GM10847 (cell line): Measurements from ENCODE around the gene IFI35.

ENCODE experiments used
- POLR2A ChIP-seq: IDR thresholded peaks from 2 replicates; pipeline ENCODE4 v1.6.1; 2011; ENCODE audit not compliant: insufficient read length; ENCODE audit errors: extremely low read depth

The IFI35 gene

DNA sequence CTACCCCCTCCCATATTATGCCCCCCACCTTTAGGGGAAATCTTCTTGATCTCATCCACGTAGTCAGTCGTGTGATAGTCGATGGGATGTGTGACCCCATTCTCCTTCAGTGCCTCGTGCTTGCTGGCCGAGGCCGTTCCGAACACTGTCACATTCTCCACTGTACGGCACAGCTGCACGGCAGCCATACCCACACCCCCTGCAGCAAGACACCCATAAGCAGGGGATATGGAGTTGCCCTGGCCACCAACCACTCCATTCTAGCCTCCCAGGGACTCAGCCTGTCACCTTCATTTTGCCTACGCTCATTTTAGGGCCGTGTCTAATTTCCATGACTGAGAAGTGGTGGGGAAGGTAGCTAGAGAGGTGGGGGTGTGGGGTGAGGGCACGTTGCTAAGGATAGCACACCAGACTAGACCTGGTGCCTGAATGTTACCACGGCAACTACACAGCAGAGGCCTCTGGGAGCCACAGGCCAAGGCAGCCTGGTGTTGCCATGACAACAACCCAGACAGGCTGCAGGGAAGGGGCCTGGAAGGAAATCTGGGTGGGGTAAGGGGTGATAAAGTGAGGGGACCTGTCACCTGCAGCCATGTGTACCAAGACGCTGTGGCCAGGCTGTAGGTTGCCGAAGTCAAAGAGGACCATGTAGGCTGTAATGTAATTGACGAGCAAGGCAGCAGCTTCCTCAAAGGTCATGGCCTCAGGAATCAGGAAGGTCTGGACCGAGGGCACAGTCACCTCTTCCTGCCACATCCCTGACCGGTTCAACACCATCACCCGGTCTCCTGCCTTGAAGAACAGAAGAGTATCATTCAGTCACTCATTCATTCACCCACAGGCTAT is 11.6 kb downstream of the IFI35 start:
- TF ChIP-seq POLR2A, result no peak

DNA sequence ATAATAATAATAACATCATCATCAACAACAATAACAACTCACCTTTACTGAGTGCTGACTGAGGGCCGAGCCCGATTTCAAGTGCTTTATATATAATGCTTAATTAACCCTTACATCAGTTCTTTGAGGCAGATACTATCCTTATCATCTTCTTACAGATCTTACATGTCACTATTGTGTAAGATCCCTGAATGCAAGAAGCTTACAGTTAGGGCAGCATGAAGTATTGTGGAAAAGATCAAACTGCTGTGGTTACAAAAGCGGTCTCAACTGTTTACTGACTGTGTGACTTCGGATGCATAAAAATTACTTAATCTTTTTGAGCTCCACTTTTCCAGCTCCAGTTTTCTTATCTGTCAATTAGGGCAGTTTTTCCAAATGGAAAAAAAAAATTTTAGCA is 12.3 kb downstream of the IFI35 start:
- TF ChIP-seq POLR2A, result no peak

DNA sequence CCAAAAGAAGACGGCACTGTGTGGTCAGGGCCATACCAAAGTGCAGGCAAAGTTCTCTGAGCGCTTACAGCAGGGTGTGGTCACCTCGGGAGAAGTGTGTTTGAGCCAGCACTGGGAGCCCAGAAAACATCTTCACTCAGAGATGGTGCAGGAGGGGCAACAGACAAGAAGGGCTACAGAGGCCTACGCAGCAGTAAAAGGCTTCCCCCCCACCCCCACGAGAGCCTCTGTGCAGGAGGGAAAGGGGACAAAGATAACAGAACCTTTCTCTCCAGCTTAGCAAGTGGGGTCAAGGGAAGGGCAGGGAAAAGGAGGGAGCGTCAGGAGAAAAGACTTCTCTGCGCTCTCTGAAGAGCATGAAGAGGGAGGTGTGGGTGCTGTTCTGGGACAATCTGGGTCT is 12.8 kb downstream of the IFI35 start:
- TF ChIP-seq POLR2A, result no peak

DNA sequence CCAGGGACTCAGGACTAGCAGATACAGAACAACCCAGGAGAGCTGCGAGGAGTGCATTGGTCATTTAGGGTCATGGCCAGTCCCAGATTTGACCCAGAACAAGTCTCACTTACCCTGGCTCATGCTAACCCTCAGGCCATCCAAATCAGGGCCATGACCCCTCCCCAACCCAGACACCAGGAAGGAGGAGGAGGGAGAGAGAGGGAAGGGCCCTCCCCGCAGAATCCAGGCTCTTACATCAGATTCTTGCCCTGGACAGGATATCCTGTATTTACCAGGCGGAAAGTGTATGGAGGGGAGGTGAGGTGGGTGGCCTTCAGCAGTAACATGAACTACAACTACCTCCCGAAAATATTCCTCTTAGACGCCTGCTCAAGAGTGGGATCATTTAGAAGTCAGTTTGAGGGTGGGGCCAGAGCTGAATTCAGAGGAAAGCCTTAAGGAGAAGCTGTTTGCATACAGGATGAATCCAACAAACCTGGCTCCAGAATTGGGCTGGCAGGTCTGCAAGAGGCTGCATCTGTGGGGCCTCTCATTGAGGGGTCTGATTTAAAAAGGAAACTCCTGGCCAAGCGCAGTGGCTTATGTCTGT is 13.5 kb downstream of the IFI35 start:
- no peak for TF ChIP-seq POLR2A

DNA sequence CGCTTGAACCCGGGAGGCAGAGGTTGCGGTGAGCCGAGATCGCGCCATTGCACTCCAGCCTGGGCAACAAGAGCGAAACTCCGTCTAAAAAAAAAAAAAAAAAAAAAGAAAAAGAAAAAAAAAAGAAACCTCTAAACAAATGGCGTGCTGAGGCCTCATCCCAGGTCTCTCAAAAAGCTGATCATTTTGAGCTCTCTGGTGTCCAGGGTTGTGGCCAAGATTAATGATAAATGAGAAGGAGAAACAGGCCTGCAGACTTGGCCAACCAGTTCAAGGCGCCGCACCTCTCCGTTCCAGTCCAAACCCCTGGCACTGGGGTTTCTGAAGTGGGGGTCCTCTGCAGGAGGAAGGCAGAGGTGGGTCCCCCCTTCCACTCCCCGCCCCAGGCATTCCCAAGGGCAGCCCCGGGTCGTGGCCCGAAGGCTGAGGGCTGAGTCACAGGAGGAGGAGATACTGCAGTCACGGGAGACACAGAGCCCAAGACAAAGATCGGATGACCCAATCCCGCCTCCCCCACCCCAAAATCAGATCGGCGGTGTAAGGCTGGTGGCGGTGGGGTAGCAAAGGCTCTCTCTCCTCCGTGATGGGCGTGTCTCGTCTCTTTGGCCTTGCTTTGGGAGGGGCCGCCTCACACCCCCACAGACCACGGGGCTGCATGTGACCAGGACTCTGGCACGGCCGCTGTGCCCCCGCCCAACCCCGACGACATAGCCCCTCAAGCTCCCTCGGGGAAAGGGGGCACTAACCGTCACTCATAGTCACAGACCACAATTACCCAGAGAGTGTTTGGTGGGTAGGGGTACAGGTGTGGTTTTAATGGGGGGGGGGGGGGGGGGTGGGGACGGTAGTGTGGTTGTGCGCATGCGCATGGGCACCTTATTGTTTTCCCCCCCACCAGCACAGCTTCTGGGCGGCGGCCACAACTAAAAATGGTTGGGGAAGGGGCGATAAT is 14.5 kb downstream of the IFI35 start:
- no peak for TF ChIP-seq POLR2A

DNA sequence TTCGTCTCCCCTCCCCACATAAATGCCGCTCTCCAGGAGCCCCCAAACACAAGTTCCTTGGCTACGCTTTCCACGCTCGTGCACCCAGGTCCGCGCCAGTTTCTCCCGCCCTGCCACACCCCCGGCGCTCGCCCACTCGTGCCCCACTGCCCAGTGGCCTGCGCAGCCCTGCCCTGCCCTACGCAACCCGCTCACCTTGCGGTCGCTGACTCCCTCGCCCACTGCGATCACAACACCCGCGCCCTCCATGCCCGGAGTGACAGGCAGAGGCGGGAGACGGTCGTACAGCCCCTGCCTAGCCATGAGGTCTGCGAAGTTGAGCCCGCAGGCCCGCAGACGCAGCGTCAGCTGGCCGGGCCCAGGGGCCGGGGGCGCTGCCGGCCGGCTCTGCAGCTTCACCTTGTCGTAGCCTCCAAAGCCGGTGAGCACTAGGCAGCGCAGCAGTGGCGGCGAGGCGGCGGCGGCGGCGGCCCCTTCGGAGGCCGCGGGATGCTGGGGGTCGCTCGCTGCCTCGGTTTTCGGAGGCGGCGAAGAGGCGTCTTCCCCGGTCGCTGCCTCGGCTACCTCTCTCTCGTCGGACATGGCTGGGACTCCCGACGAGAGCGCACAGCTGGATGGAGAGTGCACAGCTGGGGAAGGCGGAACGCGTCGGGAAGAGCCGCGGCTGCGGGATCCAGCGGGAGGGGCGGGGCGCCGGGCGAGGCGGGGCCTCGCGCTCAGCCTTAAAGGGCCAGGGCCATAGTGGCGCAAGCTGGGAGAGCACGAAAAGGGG is 15.3 kb downstream of the IFI35 start, which contains the start of gene VAT1:
VAT1 (minus strand) TSS at position 645 of the 772 bp plus-strand sequence; CDS start at position 582, 63 bp downstream.
- TF ChIP-seq POLR2A, result no peak

DNA sequence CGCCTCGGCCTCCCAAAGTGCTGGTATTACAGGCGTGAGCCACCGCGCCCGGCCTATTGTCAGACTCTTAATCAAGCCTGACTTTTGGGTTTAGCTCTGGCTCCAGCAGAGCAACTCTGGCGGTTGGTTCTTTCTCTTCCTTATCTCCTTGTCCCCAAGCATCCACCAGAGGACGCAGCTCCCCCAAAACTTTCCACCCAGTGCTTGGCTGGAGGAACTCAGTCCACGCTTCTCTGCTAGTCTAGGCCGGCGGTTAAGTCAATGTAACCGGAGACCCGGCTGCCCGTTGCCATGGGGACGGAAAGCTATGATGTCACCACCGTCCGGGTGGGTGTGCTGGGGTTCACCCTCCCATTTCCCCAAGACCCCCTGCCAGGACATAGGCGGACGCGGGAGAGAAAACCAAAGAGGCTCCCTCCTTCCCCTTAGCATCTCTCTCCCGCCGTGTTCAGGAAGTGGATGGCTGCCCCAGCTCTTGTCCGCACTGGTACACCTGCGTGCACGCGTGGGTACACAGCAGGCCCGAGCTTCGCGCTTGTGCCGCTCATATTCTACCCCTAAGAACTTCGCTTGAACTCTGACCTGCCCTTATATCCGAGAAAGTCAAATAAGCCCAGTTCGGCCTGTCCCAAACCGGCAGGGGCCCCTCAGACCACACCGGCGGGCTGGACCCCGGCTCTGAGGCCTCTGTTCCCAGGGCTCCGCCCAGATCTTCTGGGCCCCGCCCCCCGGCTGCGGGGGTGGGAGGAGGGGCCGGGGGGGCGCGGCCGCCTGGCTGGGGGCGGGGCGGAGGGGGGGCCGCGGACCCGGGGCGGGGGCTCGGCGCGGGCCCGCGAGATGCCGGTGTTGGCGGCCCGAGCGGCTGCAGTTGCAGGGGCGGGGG is 18.1 kb downstream of the IFI35 start, which contains the start of gene RND2:
RND2 (plus strand) TSS at position 825 of the 883 bp plus-strand sequence. CDS start 117 bp downstream, outside the sequence.
- TF ChIP-seq POLR2A, result no peak

DNA sequence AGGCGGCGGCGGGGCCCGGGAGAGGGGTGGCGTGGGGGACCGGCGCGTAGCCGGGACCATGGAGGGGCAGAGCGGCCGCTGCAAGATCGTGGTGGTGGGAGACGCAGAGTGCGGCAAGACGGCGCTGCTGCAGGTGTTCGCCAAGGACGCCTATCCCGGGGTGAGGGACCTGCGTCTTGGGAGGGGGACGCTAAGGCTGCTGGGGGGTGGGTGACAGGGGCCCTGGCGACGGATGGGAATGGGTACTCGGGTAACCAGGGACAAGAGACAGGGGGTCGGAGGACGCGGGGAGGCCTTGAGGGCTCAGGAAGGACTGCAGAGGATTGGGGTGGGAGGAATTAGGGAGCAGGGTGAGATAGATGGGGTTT is 18.7 kb downstream of the IFI35 start:
- TF ChIP-seq POLR2A, result no peak

DNA sequence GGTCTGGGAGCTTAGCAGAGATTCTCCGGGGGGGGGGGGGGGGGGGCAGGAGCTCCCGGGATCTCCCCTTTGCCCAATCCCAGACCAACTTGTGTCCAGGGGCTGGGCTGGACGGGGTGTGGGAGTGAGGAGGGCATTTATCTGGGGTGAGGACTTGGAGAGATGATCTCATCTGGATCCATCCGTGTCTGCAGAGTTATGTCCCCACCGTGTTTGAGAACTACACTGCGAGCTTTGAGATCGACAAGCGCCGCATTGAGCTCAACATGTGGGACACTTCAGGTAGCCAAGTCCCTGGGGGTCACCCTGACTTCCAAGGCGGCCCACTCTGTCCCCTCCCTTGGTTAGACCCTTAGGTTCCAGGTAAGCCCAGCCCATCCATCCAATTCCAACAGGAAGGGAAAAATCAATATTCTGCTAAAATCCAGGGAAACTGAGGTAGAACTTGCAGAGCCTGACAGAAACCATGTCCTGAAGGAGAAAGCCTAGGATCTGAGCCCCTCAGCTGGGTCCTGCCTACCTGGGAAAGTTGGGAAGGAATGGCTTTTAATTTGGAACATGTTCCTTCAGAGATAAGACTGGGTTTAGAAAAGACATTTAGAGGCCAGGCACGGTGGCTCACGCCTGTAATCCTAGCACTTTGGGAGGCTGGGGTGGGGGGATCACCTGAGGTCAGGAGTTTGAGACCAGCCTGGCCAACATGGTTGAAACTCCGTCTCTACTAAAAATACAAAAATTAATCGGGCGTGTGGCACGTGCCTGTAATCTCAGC is 19.4 kb downstream of the IFI35 start:
- no peak for TF ChIP-seq POLR2A

DNA sequence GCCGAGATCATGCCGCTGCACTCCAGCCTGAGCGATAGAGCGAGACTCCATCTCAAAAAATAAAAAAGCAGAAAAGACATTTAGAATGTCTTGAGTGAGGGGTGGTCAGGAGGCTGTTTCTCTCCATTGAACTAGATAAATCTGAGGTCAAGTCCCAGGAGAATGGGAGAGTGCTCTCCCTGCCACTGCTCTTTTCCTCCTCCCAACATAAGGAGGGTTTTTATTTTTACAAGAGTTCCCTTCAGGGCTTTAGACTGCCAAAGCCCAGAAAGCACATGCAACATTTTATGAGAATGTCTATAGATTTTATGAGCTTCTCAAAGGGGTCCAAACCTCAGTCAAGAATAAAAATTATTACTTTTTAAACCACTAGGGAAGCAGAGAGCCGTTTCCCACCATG is 20.0 kb downstream of the IFI35 start:
- TF ChIP-seq POLR2A, result no peak

DNA sequence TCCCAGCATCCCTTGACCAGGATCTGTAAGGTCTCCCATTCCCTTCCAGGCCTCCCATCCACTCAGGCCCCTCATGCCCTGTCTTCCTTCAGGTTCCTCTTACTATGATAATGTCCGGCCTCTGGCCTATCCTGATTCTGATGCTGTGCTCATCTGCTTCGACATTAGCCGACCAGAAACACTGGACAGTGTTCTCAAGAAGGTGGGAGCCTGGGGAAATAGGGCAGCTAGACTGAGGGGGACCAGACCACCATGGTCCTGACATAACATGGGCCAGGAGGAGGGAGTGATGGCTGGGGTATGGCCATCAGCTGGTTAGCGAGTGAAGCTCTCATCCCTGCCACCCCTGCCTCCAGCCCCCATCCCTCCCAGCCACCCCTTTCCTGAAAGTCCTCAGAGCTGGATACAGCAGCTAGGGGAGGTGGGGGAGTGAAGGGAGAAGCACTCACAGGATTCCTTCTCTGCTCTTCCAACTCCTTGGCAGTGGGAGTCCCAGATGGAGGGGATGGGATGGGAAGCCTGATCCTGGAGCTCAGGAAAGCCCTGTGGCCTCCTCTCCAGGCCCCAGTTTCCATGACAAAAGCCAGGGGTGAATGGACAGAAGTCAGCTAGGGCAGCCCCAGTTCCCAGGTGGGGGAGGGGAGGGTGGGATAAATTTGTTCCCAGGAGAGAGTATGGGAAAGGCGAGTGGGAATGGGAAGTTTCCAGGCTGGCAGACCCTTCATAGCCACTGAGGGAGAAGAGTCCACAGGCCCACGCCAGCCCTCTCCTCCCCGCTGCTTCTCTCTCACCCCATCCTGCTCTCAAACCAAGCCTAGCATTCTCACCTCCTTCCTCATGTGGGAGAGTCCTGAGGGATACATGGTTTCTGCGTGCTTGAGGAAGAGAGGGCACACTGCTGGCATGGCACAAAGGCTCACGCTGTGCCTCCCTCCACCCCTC is 20.8 kb downstream of the IFI35 start:
- no peak for TF ChIP-seq POLR2A
